ENCODE measurements around the gene LIMS2.

The LIMS2 gene

DNA sequence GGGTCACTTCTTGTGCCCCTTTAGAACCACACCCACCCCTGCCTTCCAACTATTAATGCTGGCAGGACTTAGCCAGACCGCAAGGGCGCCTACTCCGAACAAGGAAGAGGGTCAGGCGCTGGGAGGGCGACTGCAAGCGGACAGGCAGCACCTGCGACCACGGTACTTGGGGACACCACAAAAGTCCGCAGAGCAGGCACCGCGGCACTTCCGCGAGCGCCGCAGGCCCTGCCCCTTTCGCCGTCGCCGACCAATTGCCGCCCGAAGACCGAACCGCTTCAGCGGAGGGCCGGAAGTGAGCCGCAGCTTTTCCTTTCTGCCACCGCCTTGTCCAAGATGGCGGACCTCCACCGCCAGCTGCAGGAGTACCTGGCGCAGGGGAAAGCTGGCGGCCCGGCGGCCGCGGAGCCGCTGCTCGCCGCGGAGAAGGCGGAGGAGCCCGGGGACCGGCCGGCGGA, 25.9 kb upstream of the LIMS2 start, which contains the start of gene SFT2D3:
Gene SFT2D3, plus strand, starts transcription at position 305 of the 458 bp plus-strand sequence. Its CDS starts 32 bp downstream, at position 337.
- DNase-seq (ENCODE audit: low read depth in 2 of 3, low spot score in 2 of 3) = peak; percentile 80 to 82 (median 81)

DNA sequence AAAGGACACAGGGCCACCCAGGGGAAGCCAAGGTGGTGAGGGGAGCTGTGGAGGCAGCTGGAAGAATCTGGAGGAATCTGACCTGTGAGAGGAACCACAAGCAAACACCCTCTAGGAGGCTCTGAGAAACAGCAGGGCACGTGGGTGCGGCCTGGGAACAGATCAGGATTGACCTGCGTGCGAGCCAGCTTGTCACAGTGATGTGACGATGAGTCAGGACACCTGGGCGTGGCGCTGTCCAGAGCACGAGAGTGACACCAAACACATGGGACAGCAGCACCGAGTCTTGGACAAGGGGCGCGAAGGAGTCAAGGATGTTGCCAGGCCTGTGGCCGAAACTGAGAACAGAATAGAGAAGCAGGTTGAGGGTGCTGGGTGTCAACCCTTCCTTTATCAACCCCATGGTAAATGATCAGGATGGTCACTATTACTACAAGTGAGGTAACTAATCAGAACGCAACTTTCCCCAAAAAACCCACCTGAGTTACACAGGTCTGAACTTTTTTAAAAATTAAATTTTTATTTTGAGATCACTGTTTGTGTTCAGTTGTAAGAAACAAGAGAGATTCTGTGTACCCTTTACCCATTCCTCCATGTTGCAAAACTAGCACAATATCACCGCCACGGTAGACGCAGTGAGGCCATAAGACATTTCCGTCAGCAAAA, 25.3 kb upstream of the LIMS2 start:
- DNase-seq (ENCODE audit: low read depth in 2 of 3, low spot score in 2 of 3) = no peak

DNA sequence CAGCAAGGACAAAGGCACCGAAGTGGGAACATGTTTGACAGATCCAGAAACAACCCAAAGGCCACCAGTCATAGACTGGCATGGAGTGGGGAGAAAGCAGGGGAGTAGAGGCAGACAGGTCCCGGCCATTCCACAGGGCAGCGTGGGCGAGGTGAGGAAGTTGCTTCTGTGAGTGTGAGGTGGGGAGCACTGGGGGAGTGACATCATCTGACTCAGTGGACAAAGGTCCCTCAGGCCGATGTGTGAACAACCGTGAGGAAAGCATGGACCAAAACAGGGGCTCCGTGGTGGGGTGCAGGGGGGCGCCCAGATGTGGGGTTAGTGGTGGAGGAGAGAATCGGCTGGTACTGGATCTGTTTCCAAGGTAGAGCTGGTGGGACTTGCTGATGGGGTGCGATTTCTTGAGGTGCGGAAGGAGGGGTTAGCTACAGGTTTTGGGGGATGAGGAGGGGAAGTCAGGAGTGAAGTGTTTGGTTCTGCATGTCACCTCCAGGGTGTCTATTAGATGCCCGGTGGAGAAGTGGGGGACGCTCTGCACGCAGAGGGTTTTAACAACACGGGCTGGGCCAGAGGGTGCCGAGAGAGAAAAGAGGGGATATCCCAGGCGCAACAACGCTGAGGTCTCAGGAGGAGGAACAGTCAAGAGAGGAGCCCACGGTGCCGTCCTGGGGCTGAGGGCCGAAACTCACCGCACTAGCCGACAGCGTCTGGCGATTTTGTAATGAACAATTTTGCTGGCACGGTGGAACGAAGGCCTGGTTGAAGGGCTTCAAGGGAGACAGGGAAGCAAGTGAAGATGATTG, 23.4 kb upstream of the LIMS2 start:
- no peak for DNase-seq (ENCODE audit: low read depth in 2 of 3, low spot score in 2 of 3)

DNA sequence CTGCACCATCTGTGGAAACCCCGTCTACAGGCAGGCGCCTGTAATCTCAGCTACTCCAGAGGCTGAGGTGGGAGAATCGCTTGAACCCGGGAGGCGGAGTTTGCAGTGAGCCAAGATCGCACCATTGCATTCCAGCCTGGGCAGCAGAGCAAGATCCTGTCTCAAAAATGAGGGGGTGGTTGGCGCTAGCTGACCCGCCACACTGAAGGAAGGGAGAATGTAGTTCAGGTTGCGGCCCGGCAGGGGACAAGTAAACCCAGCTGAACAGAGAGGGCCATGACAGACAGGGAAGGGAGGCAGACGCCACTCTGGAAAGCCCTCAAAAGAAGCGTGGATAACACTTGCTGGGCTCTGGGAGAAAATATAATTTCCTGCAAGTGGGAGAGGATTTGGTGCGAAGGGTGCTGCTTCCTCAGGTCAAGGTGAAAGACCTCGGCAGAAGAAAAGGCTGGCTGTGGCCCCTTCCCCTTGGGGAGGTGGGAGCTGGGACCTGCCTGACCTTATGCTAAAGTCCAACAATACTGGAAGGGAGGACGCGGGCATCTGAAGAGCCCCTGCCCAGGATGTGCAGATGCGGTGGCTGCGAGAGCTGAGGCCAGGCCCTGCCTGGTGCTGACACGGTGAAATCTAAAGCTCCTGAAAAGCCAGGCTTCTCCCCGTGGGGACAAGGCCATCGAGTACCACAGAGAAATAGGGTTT, 22.3 kb upstream of the LIMS2 start:
- no peak for DNase-seq (ENCODE audit: low read depth in 2 of 3, low spot score in 2 of 3)

- DNase-seq (ENCODE audit: low read depth in 2 of 3, low spot score in 2 of 3) = peak in 1 of 3 experiments; percentile 23
These were observed 20.5 kb upstream of the LIMS2 start for GRCh38 chr2:127695491-127696472.

- no peak for DNase-seq (ENCODE audit: low read depth in 2 of 3, low spot score in 2 of 3)
These were observed 19.7 kb upstream of the LIMS2 start for GRCh38 chr2:127694986-127695385.

DNA sequence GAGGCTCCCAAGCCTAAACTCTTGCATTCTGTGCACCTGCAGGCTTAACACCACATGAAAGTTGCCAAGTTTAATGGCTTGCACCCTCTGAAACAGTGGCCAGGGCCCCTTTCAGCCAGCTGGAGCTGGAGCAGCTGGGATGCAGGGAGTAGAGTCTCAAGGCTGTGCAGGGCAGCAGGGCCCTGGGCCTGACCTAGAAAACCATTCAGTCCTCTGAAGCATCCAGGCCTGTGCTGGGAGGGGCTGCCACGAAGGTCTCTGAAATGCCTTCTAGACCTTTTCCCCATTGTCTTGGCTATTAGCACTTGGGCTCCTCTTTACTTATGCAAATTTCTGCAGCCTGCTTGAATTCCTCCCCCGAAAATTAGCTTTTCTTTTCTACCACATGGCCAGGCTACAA, 15.4 kb upstream of the LIMS2 start:
- DNase-seq (ENCODE audit: low read depth in 2 of 3, low spot score in 2 of 3) = no peak

- no peak for DNase-seq (ENCODE audit: low read depth in 2 of 3, low spot score in 2 of 3)
These were observed 13.1 kb upstream of the LIMS2 start for GRCh38 chr2:127688405-127688804.

DNA sequence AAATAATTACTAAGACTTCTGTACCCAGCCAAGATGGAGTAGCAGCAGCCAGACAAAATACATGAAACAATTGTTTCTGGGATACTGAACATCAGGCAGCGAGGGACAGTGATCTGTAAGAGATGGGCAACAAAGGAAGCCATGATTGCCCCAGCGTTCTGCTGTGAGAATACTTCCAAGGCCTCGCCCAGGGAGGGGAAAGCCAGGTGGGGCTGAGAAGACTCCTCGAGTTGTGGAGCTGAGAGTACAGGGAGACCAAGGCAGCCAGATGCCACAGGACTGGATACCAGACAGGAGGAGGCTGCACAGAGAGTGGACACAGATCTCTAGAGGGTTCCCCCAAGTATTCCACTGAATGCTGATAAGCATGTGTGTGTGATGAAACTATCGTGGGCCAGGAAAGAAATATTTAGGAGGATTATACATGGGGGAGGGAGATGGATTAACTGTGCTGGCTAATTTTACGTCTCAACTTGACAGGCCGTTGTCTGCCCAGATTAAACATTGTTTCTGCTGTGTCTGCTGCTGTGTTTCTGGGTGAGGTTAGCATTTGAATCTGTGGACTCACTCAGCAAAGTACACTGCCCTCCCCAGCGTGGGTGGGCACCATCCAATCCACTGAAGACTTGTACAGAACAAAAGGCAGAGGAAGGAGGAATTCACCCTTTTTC, 10.2 kb upstream of the LIMS2 start:
- no peak for DNase-seq (ENCODE audit: low read depth in 2 of 3, low spot score in 2 of 3)

- DNase-seq (ENCODE audit: low read depth in 2 of 3, low spot score in 2 of 3) = no peak
These were observed 8.4 kb upstream of the LIMS2 start for GRCh38 chr2:127683757-127684156.

GRCh38 chr2:127683056-127683455, 7.7 kb upstream of the LIMS2 start:
- DNase-seq (ENCODE audit: low read depth in 2 of 3, low spot score in 2 of 3) = no peak

DNA sequence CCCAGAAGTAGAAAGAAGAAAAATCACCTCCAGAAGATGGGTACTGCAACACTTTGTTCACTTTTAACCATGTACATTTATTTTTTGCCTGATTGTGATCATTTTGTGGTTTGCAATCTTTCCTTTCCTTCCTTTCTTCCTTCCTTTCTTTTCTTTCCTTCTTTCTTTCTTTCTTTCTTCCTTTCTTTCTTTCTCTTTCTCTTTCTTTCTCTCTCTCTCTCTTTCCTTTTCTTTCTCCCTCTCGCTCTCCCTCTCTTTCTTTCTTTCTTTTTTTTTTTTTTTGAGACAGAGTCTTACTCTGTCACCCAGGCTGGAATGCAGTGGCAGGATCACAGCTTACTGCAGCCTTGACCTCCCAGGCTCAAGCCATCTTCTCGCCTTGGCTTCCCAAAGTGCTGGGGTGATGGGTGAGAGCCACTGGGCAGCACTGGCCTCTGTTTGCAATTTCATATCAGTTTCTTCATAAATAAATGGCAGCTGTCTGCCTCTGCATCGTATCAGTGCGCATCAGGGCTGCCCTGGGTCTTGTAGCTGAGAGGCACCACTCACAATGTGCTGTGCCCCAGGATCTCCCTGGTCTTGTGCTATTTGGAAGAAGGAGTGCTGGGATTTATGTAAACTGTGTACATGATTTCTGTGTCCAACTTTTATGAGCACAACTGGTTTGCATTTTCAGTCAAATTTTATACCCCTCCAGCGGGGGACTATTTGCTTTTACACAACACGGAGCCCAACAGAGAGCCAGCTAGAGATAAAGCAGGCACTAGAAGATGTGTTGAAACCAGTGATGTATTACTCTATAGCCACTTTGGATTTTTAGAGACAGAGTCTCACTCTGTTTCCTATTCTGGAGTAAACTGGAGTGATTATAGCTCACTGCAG, 6.9 kb upstream of the LIMS2 start:
- no peak for DNase-seq (ENCODE audit: low read depth in 2 of 3, low spot score in 2 of 3)

GRCh38 chr2:127681288-127681804, 6.0 kb upstream of the LIMS2 start:
- no peak for DNase-seq (ENCODE audit: low read depth in 2 of 3, low spot score in 2 of 3)

DNA sequence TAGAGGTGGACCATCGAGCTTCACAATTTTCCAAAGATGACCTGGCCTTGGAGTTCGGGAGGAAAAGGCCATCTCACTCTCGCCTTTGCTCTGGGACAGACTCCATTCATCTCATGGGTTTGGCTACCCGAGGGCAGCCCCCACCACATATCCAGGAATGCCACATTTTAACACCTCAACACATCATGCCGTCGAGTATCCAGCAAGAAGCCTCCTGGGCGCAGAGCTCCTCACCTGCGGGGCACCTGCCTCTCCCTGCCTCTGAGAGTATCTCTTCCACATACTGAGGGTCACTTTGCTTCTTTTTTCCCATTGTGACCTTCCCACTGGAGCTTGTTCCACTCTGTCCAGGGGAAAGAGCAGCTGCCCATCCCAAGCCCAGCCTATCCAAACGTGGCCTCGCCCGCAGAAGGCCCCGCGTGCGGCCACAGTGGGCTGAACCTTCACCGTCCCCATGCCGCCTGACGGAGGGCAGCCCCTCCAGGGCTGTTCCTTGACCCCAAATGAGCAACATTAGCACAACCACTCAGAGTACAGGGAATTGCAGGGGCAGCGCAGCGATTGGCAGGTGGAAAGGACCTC, 5.5 kb upstream of the LIMS2 start:
- DNase-seq (ENCODE audit: low read depth in 2 of 3, low spot score in 2 of 3) = no peak

DNA sequence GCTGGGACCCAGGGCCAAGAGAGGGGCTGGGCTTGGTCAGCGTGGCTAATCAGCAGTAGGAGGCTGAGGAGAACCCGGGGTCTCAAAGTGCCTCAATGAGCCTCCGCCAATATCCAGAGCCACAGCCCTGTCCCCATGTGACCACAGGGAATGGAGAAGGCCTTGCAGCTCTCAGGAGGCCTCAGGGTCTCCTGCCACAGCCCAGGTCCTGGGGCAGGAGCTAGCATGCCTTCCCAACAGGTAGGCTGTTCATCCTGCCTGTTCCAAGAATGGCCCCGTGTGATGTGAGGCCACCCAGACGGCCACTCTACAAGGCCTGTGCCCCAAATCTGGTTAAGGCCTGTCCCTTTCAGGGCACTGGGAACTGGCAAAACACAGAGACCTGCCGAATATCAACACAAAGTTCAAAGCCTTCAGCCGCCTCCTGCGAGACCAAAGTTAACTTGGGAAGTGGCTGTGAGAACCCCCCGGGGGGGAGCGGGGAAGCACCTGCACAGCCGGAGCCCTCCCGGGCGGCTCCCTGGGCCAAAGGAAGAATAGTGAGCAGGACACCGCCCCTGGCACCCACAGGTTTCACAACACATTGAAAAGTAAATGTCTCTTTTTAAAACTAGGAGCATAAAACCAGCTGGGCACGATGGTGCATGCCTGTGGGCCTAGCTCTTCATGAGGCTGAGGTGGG, 4.5 kb upstream of the LIMS2 start:
- DNase-seq (ENCODE audit: low read depth in 2 of 3, low spot score in 2 of 3) = no peak

DNA sequence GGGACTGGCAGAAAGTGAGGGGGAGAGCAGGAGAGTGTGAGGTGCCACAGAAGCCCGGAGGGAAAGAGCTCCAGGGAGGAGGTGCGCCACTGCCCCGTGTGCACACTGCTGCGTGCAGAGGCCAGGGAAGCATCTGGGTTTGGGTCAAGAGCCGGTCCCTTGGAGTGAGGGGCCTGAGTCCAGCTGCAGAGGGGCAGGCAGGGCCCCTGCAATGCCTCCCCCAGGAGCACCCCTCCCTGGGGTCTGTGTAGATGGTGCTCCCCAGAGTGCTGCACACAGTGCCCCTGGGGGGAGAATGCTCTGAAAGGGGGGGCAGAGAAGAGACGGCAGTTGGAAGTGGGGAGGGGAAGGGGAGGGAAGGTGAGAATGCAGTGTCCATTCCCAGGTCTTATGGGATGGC, 3.7 kb upstream of the LIMS2 start:
- DNase-seq (ENCODE audit: low read depth in 2 of 3, low spot score in 2 of 3) = no peak

GRCh38 chr2:127678531-127678930, 3.2 kb upstream of the LIMS2 start:
- no peak for DNase-seq (ENCODE audit: low read depth in 2 of 3, low spot score in 2 of 3)

DNA sequence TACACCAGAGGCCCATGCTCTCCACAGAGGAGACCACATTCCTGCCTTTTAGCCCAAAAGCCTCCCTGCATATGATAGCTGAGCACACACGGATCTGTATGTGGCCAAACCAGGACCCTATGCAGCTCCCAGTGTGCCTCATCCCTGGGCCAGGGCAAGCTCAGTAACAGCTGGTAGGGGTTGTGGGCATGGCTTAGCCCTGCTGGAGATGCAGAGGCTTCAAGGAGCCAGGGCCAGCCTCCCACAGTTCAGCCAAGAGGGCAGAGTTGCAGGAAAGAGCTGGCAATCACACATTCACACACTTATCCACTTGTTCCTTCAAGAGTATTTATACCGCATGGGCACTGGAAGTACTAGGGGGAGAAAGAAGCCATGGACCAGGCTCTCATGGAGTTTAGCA, 1.6 kb upstream of the LIMS2 start:
- no peak for DNase-seq (ENCODE audit: low read depth in 2 of 3, low spot score in 2 of 3)
